ENCODE data around the gene PC. TPM values are rescaled to one million over a fixed set of nuclear protein-coding genes. Genes with fewer than 3 reads are reported as not detected.
"Not testable (repeated sequence)": the region's sequence is repeated elsewhere in the genome, so short reads cannot be mapped to it uniquely, and the experiment has no call there.

Gene PC
- 100 to 1,000 TPM in 3 of 4 donors, 10 to 100 TPM in 1; 91.0 to 240 (median 134) TPM for total RNA-seq

DNA sequence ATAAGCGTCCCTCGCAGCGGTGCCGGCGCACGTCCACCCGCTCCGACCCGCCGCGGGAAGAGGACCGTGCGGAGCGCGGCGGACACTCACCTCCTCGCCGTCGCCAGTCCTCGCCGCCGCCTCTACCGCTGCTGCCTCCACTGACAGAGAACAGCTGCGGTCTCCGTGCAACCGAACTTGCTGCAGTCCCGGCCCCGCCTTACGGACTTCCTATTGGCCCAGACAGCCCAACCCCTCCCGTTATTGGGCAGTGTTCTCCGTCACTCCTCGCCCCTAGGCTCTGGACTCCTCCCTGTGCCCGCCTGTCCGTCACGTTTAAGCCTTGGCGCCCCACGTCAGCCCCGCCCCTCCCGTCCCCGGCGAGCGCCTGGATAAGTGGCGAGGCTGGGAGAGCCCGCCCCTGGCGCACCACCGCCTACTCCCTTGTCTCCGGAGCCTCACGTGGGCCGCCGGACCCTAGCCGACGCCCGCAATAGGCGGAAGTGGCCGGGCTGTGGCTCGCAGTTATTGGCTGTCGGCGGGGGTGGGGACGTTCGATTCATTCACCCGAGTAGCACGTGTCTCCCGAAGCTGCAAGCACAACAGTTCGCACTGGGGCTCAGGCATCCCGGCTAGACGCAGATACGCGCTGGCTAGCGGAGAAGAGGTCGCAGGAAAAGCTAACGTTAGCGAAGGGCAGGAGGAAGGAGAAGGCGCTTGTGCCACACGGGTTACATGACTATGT lies at the start of gene PC:
Gene PC, minus strand, starts transcription at position 152 of the 724 bp plus-strand sequence. CDS start 86,224 bp downstream, outside the sequence.
- peak; percentile 91 for DNase-seq (ENCODE audit: low spot score)
- ATAC-seq (ENCODE audit: low FRiP score): peak; percentile 100
- TF ChIP-seq, protein P1, sequence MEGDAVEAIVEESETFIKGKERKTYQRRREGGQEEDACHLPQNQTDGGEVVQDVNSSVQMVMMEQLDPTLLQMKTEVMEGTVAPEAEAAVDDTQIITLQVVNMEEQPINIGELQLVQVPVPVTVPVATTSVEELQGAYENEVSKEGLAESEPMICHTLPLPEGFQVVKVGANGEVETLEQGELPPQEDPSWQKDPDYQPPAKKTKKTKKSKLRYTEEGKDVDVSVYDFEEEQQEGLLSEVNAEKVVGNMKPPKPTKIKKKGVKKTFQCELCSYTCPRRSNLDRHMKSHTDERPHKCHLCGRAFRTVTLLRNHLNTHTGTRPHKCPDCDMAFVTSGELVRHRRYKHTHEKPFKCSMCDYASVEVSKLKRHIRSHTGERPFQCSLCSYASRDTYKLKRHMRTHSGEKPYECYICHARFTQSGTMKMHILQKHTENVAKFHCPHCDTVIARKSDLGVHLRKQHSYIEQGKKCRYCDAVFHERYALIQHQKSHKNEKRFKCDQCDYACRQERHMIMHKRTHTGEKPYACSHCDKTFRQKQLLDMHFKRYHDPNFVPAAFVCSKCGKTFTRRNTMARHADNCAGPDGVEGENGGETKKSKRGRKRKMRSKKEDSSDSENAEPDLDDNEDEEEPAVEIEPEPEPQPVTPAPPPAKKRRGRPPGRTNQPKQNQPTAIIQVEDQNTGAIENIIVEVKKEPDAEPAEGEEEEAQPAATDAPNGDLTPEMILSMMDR (IDR thresholded peaks at IDR 0.05): no peak

DNA sequence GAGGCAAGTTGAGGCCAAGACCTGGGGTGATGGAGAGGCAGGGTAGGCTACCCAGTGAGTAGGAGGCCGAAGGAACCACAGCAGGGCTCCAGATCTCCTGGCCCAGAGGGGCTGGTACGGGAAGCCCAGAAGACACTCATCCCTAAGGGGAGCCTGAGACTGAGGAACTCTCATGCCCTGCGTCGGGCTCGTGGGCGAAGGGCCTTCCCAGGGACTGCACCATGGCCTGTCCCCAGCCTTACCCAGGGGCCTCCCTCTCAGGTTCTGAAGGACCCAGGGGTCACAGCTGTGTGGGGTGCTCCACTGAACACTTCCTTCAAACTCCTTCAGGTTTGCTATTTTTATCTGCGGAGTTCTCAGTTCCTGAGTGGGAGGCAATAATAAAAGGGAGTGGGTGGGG lies 48.9 kb upstream of the PC start:
- ATAC-seq (ENCODE audit: low FRiP score): no peak
- TF ChIP-seq, protein P1 (IDR thresholded peaks at IDR 0.05): no peak

DNA sequence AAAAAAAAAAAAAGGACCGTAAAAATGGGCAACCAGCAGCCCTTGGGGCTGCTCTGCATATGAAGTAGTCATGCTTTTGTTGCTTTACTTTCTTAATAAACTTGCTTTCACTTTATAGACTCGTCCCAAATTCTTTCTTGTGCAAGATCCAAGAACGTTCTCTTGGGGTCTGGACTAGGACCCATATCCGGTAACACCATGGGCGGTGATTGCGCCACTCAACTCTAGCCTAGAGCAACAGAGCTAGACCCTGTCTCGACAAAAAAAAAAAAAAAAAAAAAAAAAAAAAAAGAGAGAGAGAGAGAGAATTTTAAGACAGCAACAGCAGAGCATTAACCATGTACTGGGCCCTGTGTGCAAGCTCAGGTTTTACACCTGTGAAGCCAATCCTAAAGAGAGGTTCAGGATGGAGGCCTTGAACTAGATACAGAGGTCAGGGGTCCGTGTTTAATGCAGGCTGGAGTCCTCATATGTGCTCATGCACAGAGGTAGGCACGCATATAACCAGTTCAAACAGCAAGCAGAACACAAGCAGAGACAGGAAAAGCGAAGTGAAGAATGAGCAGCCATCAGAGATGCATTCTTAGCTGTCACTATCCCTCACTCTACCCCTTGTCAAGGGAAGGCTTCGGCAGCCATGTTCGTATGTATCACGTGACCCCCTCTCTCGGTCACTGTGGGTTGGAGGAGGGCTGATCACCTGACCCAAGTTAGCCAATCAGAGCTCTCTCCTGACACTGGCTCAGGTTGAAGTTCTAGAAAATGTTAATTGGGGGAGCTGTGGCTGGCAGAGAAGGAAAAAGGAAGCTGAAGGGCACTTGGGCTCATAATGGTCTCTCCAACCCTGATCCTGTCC lies 48.1 kb upstream of the PC start:
- no peak for ATAC-seq (ENCODE audit: low FRiP score)
- TF ChIP-seq, protein P1 (IDR thresholded peaks at IDR 0.05): no peak
- DNase-seq (ENCODE audit: low spot score): no peak

More for the DNA sequence above, 48.9 kb upstream of the PC start:
- no peak for DNase-seq (ENCODE audit: low spot score)

- DNase-seq (ENCODE audit: low spot score); ATAC-seq (ENCODE audit: low FRiP score): not testable (repeated sequence)
Measured at GRCh38 chr11:67005200-67005599, 47.0 kb upstream of the PC start.

GRCh38 chr11:67002921-67003411 lies 44.8 kb upstream of the PC start:
- TF ChIP-seq, protein P1 (IDR thresholded peaks at IDR 0.05): no peak
- ATAC-seq (ENCODE audit: low FRiP score) (no peak), DNase-seq (ENCODE audit: low spot score) (no peak)

DNA sequence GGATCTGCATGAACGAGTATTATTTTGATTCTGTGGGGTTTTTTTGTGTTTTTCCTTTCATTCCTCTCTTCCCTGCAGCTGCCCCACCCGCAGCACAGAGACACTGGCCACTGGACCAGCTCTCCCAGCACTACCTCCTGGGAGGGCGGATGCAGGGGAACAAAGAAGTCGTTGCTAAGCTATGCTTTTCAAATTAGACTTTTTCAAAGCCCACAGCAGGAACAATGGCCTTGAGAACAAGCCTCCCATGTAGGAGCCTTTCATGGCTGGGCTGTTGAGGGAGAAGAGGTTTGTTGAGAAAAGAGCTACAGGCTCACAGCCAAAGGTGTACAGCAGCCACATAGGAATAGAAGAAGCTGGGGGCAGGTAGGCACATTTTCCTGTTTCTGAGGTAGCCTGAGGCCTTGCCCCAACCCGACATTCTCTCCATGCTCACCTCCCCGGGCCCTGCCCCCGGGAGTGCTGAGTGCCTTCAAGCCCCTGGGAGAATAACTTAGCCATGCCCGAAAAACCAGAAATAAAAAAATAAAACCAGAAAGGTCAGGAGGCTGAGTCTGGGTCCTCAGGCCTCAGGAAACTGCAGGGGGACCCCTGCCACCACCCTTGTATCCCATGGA lies 44.2 kb upstream of the PC start:
- DNase-seq (ENCODE audit: low spot score): no peak
- TF ChIP-seq, protein P1 (IDR thresholded peaks at IDR 0.05): no peak
- ATAC-seq (ENCODE audit: low FRiP score): no peak

- no peak for DNase-seq (ENCODE audit: low spot score)
- ATAC-seq (ENCODE audit: low FRiP score): no peak
- TF ChIP-seq, protein P1 (IDR thresholded peaks at IDR 0.05): no peak
Measured at GRCh38 chr11:67001332-67001731, 43.1 kb upstream of the PC start.
